Measurements from ENCODE around the gene ISG20.
"Not testable (repeated sequence)": the region's sequence is repeated elsewhere in the genome, so short reads cannot be mapped to it uniquely, and the experiment has no call there.

The ISG20 gene

DNA sequence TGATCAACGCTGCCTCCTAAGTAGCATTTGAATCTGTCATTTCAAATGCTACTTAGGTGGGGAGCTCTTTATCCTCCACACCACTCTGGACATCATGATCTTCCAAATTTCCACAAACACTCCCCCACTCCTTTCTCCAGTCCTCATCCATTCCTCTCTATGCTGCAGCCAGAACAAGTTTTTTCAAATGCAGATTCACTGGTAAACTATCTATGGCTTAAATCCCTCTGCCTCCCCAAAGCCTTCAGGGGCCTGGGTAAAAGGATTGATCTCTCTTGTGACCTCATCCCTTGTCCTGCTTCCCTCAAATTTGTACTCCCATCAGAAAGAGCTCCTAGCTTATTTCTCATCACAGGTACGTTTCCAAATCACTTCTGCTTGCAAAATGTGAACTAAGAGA, 19.0 kb upstream of the ISG20 start:
- DNase-seq = no peak

DNA sequence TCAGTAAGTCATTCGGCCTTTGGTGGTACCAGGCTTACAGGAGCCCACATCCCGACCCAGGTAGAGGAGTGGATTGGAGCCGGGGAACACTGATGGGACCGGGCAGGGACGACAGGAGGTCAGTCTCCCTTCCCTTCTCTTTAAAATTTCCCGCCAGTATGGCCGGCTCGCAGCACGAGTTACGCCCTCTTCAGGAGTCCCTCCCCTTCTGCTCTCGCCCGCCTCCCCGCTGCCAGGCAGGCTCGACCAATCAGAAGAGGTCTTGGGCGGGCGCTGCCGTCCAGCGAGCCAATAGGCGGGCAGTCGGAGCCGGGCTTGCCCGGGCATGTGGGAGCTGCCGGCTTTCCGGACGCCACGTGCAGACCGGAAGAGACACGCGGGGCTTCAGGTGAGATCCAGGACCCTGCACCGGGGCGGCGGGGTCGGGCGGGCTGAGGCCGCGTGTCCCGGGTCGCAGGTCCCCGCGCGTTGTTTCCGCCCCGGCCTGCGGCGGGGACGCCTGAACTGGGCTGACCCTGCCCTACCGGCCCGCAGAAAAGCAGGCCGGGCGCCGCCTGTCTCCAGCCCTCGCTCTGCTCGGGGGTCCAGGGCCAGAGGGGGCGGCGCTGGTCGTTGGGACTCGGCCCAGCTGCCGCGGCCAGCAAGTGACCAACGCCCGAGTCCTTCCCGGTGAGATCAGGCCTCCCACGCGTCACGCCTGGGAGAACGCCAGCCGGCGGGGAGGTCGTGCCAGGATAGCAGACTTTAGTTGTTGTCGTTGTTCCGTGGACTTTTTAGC, 17.6 kb upstream of the ISG20 start, which contains the start of gene AEN:
TSS of gene AEN (plus strand) at position 346 of the 778 bp plus-strand sequence. CDS start 4,870 bp downstream, outside the sequence.
- DNase-seq = peak; percentile 98

DNA sequence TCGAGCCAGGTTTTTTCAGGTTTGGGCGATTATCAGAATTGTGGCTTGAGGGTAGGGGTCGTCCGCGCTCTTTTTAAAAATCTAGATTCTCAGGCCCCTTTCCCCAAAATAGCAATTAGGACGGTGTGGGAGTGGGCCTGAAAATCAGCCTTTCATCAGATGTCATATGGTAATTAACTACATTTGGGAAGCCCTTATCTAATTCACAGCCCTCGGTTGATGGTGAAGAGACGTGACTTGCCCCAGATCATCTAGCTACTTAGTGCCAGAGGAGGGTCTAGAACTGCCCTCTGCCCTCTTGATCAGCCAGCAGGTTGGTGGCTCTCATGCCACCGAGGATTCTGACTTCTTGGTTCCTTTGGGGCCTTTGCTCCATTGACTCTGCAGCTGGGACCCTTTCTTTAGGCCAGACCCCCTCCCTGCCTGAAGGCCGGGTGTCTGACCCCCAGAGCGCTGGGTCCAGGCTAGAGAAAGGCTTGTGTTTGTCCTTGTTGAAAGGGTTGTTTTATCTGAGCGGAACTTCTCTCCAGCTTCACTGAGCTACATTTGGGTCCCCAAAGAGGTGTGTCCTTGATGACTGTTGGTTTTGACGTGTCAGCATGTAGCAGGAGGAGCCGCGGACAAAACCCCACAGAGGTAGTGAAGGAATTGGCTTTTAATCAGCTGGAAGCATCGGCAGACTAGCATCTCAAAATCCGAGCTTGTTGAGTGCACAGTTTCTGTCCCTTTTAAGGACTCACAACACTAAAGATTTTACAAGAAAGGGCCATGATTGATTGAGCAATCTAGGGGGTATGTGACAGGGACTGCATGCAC, 16.8 kb upstream of the ISG20 start:
- DNase-seq = no peak

DNA sequence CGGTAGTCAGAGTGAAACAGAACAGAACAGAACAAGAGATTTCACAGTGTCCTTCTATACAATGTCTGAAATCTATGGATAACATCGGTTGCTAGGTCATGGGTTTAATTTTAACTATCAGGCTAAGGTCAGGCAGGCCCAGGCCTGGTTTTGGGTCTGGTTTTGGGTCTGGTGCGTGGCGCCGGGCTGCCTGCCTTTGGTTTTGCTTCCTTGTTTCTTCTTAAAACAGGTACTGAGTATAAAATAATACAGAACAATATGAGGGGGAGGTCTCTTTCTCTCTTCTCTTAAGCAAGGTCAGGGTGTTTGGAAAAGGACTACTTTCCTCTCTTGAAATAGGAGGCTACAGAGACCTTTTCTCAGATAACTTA, 16.2 kb upstream of the ISG20 start:
- no peak for DNase-seq

DNA sequence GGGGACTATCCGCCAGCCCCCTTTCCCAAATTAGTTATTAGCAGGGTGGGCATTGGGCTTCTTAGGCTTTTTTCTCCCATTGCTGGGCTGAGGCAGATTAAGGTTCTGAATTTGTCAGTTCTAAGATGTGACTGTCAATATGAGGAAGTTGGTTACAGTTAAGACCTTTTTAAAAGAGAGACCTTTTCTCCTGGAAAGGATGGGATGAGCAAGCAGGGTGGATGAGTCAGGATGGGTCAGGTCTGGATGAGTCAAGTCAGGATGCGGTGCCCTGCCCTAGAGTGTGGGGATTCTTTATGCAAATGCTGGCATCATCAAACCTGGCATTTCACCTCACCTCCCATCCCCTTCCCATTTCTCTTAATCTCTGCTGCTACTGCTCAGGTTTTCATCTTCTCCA, 15.8 kb upstream of the ISG20 start:
- no peak for DNase-seq

DNA sequence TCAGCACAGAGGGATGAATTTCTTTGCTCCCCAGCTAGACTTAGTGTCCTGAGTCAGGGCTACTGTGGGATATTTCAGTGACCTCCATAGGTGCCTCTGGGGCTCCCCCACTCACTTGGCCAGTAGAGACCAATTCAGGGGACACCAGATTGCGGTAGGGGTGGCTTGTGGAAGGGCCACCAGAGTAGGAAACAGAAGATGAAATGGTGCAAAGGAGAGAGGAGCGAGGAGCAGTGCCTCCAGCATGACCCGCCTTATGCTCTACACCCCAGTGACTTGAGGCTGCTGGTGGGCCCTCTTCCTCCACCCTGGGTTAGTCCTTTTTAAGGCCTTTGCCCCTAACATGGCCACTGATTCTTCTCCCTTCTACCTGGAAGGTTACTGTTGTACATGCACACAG, 15.2 kb upstream of the ISG20 start:
- no peak for DNase-seq

DNA sequence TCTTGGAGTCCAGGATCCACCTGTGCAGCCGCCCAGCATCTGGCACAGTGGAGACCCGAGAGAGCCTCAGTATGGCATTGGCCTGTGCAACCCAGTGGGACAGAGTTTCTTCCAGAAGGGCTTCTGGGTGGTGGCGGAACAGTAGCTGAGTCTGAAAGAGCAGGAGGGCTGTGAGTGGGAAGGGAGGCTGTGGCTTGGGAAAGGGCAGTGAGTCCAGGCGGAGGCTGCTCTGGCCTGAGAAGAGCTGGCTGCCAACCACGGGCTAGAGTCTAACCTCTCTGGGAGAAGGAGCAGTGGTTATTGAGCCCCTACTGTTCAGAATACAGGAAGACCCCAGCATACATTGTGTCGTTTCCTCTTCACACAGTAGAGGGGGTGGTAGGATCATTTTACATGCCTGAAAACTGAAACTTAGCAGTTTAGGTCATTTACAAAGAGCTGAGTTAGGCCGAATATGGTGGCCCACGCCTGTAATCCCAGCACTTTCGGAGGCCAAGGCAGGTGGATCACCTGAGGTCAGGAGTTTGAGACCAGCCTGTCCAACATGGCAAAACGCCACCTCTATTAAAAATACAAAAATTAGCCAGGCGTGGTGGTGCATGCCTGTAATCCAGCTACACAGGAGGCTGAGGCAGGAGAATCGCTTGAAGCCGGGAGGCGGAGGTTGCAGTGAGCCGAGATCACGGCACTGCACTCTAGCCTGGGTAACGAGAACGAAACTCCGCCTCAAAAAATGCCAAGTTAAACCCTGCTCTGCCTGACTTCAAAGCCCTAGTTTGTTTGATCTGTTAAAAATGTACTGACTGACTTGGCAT, 14.5 kb upstream of the ISG20 start:
- peak; percentile 45 for DNase-seq

DNA sequence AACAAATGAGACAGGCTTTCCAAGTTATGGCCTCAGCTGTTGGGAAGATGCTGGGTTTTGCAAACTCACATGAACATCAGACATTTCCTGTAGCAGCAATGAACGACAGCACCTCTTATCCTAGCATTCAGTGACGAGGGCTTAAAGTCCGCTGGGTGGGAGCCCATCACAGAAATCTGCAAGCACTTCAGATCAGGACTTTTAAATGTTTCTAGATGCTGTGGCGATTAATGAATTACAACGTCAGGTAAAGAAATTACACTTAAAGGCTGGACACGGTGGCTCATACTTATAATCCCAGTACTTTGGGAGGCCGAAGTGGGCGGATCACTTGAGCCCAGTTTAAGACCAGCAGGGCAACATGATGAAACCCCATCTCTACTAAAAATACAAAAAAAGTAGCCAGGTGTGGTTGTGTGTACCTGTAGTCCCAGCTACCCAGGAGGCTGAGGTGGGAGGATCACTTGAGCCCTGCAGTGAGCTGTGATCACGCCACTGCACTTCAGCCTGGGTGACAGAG, 13.8 kb upstream of the ISG20 start:
- no peak for DNase-seq

DNA sequence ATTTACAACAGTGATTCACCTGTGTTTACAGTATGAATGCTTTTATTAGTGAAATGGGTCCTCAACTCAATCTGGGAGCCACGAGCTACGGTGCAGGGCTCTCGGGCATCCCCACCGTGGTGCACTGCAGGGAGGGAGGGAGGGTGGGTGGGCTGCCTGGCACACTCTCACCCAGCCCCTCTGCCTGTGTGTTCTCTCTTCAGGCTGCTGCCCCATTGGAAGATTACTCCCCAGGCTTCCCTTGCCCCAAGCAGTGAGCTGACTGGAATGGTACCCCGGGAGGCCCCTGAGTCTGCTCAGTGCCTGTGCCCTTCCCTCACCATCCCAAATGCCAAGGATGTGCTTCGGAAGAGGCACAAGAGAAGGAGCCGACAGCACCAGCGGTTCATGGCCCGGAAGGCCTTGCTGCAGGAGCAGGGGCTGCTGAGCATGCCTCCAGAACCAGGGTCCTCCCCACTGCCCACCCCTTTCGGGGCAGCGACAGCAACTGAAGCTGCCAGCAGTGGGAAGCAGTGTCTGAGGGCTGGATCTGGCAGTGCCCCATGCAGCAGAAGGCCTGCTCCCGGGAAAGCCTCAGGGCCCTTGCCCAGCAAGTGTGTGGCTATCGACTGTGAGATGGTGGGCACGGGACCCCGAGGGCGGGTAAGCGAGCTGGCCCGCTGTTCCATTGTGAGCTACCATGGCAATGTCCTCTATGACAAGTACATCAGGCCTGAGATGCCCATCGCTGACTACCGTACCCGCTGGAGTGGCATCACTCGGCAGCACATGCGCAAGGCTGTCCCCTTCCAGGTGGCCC, 12.7 kb upstream of the ISG20 start:
- DNase-seq = no peak

DNA sequence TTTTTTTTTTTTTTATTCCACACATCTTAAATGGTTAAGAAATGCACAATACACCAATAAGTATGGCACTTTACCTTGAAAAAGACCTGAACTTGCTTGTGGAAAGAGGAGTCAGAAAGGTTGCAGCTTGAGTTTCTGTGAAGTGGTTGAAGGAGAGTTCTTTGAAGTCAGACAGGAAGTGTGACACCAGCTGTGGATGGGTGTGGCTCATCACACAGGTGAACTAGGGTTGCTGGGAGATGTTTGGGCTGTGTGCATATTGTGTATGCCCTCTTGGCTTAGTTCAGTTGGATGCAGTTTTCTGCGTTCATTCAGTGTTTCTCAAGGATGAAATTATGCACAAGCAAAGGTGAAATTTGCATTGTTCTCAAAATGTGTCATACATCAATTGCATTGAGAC, 11.4 kb upstream of the ISG20 start:
- DNase-seq = no peak

DNA sequence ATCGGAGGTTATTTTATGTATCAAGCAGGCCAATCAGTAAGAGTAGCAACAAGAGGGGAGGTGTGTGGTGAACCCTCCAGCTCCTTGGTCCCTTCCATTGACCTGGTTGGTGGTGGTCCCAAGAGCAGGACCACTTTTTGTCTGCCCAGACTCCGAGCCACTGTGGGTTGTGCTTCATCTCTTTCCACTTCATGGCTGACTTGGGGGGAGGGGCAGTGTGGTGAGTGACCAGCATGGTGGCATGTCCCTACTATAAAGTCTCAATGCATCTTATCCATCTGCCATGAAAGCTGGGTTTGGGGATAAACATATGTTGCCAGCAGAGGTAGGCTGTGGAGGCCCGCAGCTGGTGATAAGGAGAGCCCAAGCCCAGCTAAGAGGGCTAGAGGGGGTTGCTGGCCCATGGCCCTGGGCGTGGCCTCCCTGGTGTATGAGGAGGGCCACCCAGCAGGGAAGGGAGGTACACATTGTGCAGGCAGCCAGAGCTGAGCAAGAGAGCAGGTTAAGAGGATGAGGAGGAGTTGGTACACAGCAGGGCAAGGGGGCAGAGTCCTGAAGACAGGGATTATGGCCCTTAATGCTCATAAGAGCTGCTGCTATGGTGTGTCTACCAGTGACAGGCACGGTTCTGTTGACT, 10.7 kb upstream of the ISG20 start:
- DNase-seq = no peak

DNA sequence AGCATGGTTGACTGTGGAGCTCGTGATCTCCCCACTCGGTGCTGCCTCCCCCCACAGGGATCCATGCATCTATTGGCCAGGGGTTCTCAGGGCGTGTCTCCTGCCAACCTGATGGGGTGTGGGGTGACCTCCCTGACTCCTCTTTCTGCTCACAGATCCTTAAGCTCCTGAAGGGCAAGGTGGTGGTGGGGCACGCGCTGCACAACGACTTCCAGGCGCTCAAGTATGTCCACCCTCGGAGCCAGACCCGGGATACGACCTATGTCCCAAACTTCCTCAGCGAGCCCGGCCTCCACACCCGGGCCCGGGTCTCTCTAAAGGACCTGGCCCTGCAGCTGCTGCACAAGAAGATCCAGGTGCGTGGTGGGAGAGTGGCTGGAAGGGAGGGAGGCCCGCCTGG, 9.7 kb upstream of the ISG20 start:
- DNase-seq = no peak

DNA sequence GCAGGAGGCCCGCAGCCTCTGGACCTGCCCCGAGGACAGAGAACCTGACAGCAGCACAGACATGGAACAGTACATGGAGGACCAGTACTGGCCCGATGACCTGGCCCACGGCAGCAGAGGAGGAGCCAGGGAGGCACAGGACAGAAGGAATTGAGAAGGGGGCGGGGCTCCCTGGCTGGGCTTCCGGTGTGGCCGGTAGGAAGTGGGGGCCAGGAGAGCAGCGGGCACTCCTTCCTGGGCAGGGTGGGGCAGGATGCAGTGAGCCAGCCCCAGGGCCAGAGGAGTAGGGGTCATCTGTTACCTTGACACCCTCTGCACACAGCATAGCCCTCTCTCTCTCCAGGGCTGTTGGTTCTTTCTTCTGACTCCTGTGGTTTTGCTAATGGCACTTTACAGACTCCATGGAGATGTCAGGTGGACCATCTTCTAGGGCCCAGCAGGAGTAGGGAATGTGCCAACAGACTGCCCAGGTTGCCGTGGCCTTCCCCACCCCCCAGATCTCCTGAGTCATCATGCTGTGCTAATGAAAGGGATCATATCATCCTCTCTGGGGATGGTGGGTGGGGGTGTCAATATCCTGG, 8.6 kb upstream of the ISG20 start:
- no peak for DNase-seq

DNA sequence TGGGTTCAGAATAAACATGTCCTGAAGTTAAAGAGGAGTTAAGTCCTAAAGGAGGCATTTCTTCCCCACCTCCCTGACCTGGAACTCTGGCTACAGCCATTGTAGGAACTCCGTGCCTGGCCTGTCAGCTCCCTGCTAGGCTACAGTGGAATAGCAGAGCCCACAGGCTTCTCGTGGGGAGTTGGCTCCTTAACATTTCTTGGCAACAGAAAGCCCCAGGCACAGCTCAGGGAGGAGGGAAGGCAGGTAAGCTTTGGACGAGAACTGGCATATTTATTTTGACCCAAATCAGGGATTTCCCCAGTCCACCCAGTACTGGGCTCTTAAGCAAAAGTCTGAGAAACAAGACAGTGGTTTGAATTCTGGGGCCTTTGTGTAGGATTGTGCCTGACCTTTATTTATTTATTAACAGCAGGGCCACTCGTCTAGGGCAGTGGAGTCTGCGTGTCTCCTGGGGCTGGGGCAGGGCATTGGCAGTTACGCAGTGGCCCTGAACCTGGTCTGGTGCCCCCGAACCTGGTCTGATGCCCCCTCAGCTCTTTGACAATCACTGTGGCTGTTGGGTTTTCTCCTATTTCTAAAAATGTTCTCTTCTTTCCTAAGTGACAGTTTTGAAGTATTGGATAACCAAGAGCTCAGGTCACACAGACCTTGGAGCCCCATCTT, 7.9 kb upstream of the ISG20 start:
- DNase-seq = no peak

DNA sequence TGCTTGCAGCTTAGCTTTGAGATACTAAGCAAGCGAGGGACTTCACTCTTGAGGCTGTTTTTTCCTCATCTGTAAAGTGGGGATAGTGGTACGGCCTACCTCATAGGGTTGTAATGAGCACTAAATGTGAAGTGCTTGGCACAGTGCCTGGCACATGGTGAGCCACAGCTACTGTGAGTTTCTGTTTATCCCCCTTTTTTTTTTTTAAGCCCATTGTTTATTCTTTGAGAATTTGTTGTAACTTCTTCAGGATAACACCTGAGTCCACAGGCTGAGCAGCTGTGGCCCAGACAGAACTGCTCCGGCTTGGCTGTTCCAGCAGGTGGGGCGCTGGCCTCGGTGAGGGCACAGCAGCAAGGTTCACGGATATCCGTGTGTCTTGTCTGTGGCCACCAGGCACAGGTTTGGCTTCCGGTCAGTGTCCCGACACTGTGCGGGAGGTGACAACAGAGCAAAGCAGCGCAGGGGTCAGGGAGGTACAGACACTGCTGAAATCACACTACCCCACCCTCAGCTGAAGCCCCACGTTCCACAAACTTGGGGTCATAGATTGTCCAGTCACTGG, 7.3 kb upstream of the ISG20 start:
- DNase-seq = no peak

DNA sequence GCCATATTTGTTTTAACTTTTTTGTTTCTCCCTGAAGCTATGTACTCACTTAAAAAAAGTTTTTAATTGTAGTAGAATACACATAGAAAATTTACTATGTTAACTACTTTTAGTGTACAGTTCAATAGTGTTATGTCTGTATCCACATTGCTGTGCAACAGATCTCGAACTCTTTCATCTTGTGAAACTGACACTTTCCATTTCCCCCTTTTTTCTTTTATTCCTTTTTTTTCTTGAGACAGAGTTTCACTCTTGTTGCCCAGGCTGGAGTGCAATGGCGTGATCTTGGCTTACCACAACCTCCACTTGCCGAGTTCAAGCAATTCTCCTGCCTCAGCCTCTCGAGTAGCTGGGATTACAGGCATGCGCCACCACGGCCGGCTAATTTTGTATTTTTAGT, 6.0 kb upstream of the ISG20 start:
- not testable (repeated sequence) for DNase-seq

DNA sequence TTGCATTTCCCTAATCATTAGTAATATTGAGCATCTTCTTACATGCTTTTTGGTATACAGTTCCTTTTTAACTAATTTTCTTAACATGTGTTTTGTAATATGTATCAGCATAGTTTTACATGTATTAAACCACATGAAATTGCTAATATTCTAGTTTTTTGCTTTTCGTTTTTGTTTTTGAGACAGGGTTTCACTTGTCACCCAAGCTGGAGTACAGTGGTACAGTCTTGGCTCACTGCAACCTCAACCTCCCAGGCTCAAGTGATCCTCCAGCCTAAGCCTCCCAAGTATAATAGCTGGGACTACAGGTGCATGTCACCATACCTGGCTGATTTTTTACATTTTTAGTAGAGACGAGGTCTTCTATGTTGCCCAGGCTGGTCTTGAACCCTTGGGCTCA, 4.4 kb upstream of the ISG20 start:
- no peak for DNase-seq

DNA sequence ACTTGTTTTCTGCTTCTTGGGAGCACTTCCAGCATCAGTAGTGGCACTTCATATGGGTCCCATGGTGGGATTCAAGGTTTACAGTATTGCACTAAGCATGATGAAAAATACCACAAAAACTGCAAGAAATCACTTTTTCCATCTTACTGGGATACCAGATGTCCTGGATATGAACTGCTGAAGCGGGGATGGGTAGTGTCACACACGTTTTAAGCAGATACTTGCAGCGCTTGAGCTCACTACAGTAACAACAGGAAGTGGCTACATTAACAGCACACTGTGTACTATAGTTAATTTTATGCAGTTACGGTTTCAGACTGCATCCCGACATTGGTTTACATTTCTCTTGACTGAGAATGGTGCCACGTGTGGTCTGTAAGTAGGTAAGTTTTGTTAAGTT, 3.5 kb upstream of the ISG20 start:
- DNase-seq = peak; percentile 9

DNA sequence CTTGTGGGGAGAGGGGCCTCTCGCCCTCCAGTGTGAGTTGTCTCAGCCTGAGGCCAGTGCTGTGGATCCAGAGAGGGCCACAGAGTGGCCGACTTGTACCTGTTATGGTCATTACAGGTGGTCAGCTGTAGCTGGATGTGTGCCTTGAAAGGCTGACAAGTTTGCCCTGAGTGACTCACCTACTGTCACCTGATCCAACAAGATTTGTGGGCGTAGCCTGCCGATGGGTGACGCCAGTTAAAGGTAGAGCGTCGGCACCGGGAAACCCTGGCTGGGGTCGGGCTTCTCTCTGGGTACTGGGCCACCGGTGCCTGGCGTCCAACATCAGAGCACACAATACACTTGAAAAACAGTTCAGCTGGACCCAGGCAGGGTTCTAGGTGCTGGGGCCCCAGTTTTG, 2.8 kb upstream of the ISG20 start:
- peak; percentile 13 for DNase-seq

DNA sequence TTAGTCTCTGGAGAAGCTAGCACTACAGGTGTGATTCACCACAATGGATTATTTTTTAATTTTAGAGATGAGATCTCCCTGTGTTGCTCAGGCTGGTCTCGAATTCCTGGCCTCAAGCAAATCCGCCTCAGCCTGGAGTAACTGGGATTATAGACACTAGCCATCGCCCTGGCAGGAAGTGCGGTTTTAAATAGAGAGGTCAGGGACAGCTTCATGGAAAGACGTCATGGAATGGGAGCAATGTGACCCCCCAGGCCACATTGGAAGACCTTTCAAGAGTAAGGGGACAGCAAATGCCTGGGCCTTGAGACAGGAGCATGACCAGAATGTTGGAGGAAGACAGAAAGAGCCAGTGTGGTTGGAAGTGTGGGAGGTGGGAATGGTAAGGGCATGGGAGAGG, 2.2 kb upstream of the ISG20 start:
- DNase-seq = no peak

DNA sequence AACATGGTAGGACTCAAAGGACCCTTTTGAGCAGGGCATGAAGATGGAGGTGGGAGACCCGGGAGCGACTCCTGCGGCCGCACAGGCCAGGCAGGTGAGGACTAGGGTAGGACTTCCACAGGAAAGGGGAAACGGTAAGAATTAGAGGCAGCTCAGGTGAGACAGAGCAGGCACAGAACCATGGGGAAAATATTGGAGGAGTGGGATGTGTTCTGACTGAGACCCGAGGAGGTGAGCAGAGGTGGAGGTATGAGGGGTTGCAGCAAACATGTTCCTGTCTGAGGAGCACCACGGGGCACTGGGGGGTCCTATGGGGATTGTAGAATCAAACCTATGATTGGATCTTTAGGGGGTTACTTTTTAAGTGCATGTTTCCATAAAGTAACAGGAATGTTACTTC, 1.4 kb upstream of the ISG20 start:
- DNase-seq = peak; percentile 8

Measured in femur (tissue), 1 donor.